DND-41 (cell line): ENCODE results near the gene DRGX.

Experiments used
- EZH2 ChIP-seq: IDR thresholded peaks from 3 replicates; pipeline ENCODE4 v1.6.1; 2012; ENCODE audit warnings: borderline replicate concordance, low read depth, mild to moderate bottlenecking, moderate library complexity, low read length, inconsistent platforms; ENCODE audit not compliant: severe bottlenecking
- TF ChIP-seq, protein P1 (sequence below): IDR thresholded peaks from 2 replicates; pipeline ENCODE4 v1.5.1; 2012; ENCODE audit warnings: borderline replicate concordance, low read length, moderate library complexity, mild to moderate bottlenecking; ENCODE audit not compliant: poor library complexity, severe bottlenecking; ENCODE audit errors: extremely low read depth

DNA sequence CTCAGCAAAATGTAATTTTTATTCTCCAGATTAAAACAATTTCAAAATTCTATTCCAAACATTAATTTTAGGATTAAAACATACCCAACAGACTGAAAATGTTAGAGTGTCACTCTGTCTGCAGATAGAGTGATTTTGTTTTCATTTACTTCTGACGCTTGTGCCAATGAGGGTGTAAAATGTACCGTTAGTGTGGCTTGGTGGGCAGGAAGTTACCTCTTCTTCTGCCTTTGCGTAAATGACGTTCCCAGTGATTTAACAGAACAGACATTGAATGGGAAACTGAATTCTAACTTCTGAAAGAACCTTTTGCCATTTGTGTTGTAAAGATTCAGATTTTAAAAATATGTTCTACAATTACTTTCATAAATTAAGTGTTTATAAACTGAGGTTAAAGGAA lies 47.0 kb upstream of the DRGX start:
- TF ChIP-seq, protein P1, sequence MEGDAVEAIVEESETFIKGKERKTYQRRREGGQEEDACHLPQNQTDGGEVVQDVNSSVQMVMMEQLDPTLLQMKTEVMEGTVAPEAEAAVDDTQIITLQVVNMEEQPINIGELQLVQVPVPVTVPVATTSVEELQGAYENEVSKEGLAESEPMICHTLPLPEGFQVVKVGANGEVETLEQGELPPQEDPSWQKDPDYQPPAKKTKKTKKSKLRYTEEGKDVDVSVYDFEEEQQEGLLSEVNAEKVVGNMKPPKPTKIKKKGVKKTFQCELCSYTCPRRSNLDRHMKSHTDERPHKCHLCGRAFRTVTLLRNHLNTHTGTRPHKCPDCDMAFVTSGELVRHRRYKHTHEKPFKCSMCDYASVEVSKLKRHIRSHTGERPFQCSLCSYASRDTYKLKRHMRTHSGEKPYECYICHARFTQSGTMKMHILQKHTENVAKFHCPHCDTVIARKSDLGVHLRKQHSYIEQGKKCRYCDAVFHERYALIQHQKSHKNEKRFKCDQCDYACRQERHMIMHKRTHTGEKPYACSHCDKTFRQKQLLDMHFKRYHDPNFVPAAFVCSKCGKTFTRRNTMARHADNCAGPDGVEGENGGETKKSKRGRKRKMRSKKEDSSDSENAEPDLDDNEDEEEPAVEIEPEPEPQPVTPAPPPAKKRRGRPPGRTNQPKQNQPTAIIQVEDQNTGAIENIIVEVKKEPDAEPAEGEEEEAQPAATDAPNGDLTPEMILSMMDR: no peak
- no peak for TF ChIP-seq EZH2
